NCI-H748 treated with DMSO at 0.1 percent for 48 hours (cell line): ENCODE measurements around the gene REEP1.

Experiments used
- DNase-seq: peaks from one replicate; lab custom pipeline; 2025; lab: John Stamatoyannopoulos, UW

The REEP1 gene, protein sequence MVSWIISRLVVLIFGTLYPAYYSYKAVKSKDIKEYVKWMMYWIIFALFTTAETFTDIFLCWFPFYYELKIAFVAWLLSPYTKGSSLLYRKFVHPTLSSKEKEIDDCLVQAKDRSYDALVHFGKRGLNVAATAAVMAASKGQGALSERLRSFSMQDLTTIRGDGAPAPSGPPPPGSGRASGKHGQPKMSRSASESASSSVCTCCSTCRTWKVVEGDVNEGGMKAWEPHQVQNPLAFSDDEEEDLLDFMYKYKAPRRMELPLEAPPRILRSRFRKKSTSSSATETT

DNA sequence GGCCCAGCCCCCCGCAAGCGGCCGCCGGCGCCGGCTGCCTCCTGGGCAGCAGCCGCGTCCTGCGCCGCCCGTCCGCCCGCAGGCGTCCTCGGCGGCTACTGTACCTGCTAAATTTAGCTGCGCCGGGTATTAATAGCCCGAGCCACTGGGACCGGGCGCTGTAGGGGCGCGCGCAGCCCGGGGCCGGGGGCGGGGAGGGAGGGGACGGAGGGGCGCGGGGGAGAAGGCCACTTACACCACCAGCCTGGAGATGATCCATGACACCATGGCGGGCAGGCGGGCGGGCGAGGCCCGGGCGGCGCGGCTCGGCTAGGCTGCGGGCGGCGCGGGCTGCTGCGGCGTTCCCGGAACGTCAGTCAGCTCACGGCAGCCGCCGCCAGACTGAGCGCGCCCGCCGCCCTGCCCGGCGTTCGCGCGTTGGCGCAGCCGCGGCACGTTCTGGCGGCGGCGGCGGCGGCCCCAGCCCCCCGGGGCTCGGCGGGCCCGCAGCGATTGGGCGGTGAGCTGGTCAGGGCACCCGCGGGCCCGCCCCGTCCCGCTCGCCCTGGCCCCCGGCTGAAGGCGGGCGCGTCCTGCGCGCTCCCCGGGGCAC, at the start of gene REEP1:
Gene REEP1, minus strand, starts transcription at position 383 of the 592 bp plus-strand sequence. Its CDS starts 116 bp downstream, at position 267.
- DNase-seq, result no peak

DNA sequence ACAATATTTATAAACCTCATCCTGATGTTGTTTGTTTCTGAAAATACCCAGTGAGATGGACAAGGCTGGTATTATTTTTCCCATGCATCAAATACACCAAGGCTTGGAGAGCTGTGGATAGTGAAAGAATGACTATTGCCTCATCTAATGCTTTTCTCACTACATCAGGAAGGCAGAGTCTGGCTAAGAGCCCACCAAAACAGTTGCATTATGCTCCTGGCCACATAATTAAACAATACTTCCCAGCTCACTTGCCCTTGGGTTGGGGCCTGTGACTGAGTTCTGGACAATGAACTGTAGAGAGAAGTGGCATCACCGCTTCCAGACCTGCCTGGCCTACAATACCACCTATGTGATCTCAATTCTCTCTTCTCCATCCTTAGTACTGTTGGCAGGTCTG, 46.4 kb upstream of the REEP1 start:
- no peak for DNase-seq

DNA sequence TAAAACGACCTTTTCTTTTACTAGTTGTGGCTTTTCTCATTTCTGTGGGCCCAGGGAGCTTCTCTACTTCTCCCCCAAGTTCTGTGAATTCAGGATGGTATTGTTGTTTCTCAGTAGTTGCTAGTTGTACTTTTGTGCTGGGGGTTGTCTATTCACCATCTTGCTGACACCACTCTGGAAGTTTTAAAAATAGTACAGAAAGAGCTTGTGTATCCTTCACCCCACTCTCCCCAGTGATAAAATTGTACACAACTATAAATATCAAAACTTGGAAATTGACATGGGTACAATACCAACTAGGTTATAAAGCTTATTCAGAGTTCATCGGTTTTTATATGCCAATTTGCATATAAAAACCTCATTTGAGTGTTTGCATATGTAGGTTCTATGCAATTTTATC, 45.3 kb upstream of the REEP1 start:
- no peak for DNase-seq

DNA sequence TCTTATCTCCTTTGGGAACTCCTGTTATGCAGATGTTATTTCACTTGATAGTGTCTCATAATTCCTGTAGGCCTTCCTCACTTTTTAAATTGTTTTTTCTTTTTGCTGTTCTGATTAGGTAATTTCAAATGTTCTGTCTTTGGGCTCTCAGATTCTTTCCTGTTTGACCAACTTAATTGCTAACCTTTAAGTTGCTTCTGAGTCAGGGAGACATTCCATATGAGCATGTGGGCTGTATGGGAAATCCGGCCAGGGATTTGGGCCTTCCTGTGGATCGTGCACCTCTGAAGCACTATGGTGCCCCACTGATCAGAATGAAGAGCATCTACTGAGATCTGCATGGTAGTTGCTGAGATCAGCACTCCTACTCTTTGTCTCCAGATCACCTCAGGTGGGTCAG, 44.7 kb upstream of the REEP1 start:
- DNase-seq, result no peak

DNA sequence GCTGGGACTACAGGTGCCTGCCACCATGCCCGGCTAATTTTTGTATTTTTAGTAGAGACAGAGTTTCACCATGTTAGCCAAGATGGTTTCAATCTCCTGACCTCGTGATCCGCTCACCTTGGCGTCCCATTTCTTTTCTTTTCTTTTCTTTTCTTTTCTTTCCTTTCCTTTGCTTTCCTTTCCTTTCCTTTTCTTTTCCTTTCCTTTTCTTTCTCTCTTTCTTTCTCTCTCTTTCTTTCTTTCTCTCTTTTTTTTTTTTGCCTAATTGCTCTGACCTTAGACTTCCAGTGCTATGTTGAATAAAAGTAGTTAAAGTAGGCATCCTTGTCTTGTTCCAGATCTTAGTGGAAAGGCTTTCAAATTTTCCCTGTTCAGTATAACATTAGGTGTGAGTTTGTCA, 41.0 kb upstream of the REEP1 start:
- DNase-seq, result no peak

DNA sequence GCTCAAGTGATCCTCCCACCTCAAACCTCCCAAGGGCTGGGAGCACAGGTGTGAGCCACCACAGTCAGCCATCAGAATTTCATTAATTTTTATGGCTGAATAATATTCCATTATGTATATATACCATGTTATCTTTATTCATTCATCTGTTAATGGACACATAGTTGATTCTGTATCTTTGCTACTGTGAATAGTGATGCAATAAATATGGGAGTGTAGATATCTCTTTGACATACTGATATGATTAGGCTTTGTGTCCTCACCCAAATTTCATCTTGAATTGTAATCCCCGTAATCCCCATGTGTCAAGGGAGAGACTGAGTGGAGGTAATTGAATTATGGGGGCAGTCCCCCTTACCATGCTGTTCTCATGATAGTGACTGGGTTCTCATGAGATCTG, 38.2 kb upstream of the REEP1 start:
- DNase-seq, result no peak

DNA sequence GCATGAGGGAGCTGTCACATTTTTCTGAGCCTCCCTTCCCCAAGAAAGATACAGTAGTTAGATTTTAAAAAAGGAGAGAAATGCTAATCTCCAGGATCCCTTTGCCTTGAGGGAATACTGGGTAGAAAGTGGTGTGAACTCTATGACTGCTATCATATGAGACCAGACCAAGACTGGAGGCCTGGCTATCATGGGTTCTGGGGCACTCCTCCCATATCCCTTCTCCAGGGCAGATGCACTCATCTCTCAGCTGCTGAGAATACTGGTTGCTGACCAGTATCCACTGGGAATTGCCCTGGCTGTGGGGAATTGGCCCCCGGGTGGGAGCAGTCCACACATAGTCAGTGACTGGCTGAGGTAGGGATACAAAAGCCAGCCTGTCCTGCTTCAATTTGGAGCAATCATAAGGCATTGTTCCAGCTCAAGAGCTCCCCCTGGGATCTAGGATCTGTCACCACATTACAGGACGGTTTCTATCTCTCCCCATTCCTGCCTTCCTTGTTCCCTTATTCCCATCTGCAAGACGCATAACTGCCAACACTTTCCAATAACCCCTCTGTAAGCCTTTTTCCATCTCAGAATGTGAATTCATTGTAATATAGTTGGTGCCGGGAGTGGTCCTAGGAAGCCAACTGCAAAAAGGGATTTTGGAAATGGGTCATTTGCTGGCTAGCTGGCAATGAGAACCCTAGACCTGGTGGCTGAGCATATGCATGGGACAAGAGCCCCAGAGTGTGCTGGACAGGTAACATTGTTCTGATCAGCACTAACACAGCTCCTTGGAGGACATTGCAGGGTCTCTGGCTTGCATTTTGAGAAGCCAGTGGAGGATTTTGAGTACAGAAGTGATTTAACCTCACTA, 35.4 kb upstream of the REEP1 start:
- peak; percentile 16 for DNase-seq

DNA sequence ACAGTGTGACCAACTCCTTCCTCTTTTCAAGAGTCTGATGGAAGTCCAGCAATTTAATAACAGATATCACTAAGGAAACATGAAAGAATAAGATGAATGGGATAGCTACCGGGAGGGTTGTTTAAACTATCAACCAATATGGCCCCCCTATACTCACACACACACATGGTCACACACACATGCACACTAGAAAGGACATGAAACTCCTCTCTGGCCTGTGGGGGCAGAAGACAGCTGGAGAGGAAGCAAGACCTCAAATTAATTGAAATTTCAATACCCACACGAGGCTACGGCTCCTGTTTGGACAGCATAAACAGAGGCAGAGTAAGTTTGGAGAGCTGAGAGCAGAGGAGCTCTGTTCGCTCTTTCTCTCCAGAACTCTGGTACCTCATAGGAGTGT, 34.7 kb upstream of the REEP1 start:
- no peak for DNase-seq

DNA sequence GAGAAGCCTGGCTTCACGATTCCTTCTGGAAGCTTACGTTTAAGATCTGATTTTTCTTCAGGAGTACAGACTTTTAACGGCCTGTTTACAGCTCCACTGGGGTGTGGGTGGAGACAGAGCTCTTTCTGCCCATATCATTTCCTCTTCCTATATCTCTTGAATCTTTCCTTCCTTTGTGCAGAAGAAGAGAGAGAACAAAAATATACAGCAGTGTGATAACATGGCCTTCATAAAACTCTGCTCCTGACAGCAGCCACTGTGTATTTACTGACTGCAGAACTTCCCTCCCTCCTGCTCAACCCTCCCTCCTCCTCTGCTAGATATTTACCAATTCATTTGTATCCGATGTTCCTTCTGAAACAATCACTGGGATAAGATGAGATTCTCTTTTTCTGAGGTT, 34.1 kb upstream of the REEP1 start:
- DNase-seq, result no peak

DNA sequence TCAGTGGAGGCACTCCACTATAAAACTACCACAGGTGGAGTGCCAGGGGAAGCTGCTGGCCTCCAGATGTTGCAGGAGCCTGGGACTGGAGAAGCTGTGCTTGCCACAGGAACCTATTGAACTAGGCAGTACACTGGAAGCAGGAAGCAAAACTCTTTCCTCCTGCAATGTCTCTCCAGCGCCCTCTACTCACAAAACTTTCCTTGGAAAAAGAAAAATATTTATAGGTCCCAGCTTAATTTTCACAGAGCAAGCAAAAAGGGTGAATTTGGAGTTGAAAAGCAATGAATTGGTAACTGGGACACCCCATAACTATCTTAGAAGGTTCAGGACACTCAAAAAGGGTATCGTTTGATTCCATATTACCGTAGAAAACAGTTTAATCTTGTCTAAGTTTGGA, 33.2 kb upstream of the REEP1 start:
- DNase-seq, result no peak

DNA sequence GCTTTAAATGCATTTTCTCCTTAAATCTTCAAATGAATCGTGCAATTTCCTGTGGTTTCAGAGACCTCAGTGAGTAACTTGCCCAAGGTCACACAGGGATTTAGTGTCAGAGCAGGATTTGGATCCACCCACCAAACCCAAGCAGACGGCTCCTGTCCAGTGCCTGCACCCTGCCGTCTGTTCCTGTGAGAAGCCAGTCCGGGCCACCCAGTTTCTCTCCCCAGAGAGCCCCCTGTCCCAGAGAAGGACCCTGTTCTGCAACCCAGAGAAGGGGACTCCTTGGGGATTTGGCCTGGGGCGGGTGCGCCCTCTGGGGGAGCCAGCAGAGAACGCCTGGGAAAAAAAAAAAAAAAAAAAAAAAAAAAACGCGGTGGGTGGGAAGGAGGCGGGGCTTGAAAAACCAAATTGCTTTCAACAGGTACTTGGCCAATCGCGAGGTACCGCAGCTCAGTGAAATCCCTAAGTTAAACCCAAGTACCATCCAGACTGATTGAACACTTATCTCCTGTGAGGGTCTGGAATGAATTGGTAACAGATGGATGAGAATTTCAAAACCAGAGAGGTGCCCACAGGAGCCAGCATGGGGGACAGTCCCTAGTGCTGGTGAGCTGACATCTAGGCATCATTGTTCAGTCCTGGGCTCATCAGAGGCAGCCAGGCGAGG, 30.9 kb upstream of the REEP1 start:
- DNase-seq, result no peak

DNA sequence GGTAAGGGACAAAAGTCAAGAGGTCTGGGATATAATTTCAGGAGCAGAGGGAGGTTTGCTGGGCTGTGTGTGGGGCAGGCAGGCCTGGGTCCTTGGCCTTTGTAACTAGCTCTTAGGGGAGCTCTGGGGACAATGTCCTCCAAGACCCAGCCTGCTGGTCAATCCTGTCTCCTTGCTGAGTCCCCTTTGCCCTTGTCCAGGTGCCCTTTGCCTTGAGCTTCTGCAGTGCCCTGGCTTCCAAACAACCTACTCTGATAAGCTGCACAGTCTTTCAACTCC, 30.0 kb upstream of the REEP1 start:
- no peak for DNase-seq

DNA sequence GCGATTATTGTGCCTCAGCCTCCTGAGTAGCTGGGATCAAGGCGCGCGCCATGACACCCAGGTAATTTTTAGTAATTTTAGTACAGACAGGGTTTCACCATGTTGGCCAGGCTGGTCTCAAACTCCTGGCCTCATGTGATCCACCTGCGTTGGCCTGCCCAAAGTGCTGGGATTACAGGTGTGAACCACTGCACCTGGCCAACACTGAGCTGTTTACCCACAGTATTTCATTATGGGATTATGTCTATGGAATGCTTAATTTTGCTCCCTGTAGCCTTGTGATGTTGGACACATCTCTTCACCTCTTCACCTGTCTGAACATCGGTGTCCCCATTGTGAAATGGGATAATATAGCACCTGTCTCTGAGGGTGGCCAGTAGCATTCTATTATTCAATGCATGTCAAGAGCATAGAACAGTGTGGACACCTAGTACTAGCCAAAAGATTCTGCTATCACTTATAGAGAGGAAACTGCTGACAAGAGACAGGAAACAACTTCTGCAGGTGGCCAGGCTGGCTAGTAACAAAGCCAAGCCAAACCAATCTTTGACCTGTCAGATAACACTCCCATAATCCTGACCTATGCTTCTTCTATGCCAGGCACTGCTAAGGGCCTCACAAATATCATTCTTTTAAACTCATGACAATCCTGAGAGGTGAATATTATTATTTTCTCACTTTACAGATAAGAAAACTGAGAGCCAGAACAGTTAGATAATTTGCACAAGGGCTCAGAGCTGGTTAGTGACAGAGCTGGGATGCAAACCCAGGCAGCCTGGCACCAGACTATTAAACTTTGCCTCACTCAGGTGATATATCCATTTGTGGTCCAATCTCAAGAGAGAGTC, 29.4 kb upstream of the REEP1 start:
- no peak for DNase-seq

DNA sequence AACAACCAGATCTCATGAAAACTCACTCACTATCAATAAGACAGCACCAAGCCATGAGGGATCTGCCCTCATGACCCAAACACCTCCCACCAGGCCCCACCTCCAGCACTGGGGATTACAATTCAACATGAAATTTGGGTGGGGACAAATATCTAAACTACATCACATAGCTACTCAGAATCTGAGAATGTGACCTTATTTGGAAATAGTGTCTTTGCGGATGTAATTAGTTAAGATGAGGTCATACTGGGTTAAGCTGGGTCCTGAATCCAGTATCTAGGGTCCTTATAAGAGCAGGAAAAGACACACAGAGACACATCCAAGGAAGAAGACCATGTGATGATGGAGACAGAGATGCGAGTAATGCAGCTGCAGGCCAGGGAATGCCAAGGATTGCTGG, 27.5 kb upstream of the REEP1 start:
- DNase-seq, result no peak

DNA sequence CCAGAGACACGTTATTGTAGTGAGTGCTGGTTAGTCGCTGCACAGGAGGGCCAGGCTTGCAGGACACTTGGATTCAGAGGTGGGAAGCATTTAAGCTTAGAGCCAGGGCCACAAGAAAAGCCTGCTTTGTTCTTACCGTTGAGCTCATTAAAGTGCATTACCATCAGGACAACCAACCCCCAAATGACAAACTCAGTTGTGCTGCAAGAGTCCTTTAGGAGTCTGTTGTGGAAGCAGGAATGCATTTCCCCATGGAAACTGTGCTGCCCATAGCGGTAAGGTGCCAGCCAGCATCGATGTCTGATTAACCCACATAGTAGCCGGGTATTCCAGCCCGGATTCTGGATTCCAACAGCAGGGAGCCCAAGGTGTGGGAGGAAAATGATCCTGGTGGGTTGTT, 23.4 kb upstream of the REEP1 start:
- DNase-seq, result no peak

DNA sequence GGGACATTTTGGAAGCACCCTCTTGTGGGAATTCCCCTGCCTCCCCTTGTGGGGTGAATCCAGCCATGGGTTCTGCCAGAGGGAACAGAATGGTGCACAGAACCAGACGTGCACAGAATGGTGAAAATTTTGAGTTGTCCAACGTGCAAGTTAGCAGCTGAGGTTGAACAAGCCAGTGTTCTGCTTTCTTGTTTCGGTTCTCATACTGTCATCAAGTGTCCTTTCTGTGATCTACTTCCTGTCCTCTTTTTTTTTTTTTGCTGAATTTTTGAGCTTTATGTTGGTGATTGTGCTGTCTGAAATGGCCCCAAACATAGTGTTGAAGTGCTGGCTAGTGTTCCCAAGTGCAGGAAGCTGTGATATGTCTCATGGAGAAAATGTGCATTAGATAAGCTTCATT, 21.5 kb upstream of the REEP1 start:
- no peak for DNase-seq

DNA sequence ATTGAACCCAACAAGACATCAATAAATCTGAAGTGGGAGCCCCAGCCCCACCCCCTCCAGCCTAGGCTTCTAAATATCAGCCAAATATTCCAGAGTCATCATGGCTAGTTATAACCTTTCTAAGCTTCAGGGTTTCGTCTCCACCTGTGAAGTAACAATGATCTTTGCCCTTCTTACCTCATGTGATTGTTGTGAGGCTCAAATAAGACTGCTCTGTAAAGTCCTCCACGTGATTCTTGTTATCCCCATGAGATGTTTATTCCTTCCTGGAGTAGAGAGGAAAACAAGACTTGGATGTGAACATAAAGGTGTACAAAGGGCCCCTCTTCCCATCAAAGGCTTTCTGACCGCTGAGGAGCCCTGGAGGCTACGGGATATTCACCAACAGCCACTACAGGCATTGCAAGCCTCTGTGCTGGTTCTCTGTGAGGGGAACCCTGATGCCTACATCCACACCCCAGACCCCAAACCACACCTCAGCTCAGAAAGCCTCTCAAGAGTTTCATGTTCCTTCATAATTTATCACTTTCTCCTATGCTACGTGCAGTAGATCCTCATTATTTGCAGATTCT, 20.1 kb upstream of the REEP1 start:
- no peak for DNase-seq

DNA sequence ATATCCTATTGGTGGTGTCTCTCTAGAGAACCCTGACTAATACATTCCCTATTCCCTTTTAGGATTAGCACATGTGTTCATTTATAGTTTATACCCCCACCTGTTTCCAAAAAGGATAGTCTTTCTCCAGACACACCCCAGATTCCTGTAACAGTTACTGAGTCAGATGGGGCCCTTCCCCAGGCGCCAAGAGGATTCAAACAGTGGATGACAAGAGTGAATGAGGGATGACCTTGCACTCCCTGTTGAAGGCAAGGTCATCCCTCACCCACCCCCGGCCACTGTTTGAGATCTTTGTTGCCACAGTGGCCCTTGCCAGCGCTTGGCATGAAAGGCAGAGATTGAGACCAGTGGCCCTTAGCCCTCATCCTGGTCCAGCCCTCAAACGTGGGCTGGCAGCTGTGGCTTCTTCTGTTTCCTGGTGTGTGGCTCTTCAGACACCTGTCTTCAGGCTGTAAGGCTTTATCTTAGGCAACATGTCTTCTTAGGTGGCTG, 15.3 kb upstream of the REEP1 start:
- DNase-seq, result no peak

DNA sequence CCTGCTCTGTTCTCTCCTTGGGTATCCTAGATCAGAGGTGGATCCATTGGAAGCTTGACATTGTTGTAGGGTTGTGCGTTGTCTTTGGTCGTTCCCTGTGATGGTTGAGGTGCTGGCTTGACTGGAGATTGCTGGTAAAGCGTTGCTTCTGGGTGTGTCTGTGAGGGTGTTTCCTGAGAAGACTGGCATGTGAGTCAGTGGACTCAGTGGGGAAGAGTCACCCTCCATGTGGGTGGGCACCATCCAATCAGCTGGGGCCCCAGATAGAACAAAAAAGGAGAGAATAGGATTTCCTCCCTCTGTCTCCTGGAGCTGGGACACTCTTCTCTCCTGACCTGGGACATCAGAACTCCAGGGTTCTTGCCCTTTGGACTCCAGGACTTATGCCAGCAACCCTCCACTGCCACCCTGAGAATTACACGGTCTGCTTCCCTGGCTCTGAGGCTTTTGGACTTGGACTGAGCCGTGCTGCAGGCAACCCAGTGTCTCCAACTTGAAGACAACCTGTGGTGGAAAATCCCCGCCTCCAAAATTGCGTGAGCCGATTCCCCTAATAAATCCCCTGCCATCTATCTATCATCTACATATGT, 14.8 kb upstream of the REEP1 start:
- DNase-seq, result no peak

DNA sequence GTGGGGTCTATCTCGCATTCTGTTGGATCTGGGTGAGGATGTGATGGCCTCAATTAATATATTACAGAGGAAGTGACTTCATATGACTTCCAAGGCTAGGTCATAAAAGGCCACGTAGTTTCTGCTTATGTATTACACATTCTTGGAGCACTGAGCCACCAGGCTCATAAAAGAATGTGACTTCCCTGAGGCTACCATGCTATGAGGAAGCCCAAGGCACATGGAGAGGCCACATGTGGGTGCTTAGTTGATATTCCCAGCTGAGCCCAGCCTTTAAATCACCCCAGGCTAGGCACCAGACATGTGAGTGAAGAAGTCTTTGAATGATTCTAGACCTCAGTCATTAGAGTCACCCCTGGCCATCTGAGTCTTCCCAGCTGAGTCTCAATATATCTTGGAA, 13.3 kb upstream of the REEP1 start:
- no peak for DNase-seq

DNA sequence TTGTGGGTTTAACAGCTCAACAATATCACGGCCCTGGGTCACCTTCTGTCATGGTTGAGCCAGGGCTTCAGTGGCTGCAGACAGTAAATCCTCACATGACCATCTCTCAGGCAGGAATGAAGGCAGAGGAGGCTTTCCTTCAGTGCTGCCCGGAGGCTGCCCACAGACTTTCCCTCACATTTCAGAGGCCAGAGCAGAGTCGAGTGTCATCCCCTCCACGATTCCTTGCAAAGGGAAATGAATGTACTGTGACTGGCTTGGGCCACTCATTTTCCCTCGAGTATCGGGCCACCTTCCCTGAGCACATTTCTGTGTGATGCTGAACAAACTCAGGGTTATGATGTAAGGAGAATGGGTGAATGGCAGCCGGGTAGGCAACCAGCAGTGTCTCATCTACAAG, 10.0 kb upstream of the REEP1 start:
- DNase-seq, result no peak
